Vagina (tissue), 2 donors: ENCODE results near the gene KCNE3. TPM values are rescaled to one million over a fixed set of nuclear protein-coding genes. Genes with fewer than 3 reads are reported as not detected.

Experiments
- DNase-seq, 2 donors: peaks; one replicate each; pipeline ENCODE4 v3.0.0-alpha.2; 2017; ENCODE audit errors: extremely low spot score in 2 of 2
- H3K27ac ChIP-seq: fragments of 200-600 bp; sonication (generic); one replicate; pipeline ENCODE4 v1.5.1; 2019
- H3K27me3 ChIP-seq: fragments of 200-600 bp; sonication (generic); one replicate; pipeline ENCODE4 v1.5.1; 2019
- H3K36me3 ChIP-seq, 2 donors: fragments of 200-600 bp; sonication (generic); one replicate each; pipeline ENCODE4 v1.5.1; 2017 to 2019
- H3K4me1 ChIP-seq: fragments of 200-600 bp; sonication (generic); one replicate; pipeline ENCODE4 v1.5.1; 2019
- H3K4me3 ChIP-seq, 2 donors: fragments of 200-600 bp; sonication (generic); 1 replicate in 1 of 2; 2 replicates in 1 of 2; pipeline ENCODE4 v1.5.1; 2016 to 2019
- H3K9me3 ChIP-seq: fragments of 200-600 bp; sonication (generic); one replicate; pipeline ENCODE4 v1.5.1; 2019
- POLR2A ChIP-seq, 2 donors: fragments of 450-650 bp; IDR thresholded peaks; one replicate each; pipeline ENCODE4 v1.6.1; 2017; ENCODE audit warnings: antibody characterized with exemption in 2 of 2, mild to moderate bottlenecking in 2 of 2, moderate library complexity in 2 of 2
- POLR2AphosphoS5 ChIP-seq, 2 donors: sonication (generic); formaldehyde crosslinking; IDR thresholded peaks; one replicate each; pipeline ENCODE4 v1.9.0; 2017; ENCODE audit warnings: antibody characterized with exemption in 2 of 2, mild to moderate bottlenecking in 2 of 2, low read depth in 1 of 2; ENCODE audit not compliant: insufficient read depth in 1 of 2
- intact Hi-C: fragments of 100-400 bp; cut with DNase I; formaldehyde crosslinking; loops from one replicate; pipeline ENCODE4 v1.15.1; 2023
- total RNA-seq: library from RNA; depleted of rRNA; stranded (reverse); fragments of >200 nt; gene quantifications from one replicate; pipeline ENCODE4 v1.2.3, GENCODE V29; 2016
- TF ChIP-seq, protein P1 (sequence below), 3 experiments: fragments of 450-650 bp in 2 of 3; fragments of 200-600 bp in 1 of 3; sonication (generic) in 1 of 3; IDR thresholded peaks; one replicate each; pipeline ENCODE4 v1.5.1; 2017 to 2019; ENCODE audit warnings: antibody characterized with exemption in 3 of 3, mild to moderate bottlenecking in 2 of 3, moderate library complexity in 2 of 3

Gene KCNE3
- total RNA-seq, 1 donor from 2014 or later, result 5.2 TPM

DNA sequence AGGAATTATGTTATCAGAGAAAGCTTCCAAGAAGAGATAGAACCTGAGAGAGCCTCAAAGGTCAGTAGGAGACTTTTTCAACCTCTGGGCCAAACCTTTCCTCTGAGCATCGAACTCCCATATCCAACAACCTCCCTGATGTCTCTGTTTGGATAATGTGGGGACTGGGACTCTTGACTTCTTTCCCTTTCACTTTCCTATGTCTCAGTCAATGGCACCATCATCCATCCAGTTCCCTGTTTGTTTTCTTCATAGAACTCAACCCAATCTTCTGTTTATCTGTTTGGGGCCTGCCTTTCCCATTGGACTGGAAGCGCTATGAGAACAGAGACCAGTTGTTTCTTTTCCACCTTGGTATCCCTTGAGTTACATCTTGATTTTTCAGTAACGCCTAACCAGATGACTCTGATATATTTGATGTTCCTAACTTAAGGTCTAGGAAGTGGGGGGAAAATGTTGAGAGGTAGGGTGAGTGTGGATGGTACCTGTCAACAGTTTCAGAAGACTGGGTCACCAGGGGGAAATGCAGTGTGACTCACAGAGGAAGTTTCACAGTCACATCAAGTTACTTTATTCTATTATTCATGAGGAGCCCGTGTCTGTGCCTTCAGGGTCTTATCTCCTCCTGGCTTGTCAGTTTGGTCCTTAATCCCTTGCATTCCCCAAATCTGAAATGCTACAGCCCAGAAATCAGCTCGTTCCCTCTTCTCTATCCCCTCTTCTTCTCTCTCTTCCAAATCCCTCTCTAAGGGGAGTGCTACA is 4.5 kb upstream of the KCNE3 start:
- DNase-seq, result peak; percentile 7 to 42

DNA sequence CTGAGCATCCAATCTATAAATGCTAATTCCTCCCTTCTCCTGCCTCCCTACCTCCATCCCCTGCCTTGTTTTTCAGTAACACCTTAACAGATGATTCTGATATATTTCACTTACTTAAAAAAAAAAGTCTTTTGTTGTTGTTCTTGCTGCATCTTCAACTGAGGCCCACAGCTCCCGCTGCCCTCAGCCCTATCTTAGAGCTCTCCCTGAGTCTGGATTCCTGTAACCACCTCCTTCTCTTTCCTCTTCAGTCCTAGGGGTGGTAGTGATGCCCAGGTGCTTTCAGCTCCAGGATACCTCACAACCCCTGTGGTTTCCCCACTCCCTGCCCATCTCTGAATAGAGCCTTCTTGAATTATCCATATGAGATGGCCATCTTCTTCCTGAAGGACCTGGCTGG is 3.7 kb upstream of the KCNE3 start:
- Histone ChIP-seq H3K27me3 (no peaks in the 10 kb centered on the region), H3K9me3 (no peaks in the 10 kb centered on the region), H3K4me3 (no peak overlapping the region), H3K27ac (no peak overlapping the region), H3K36me3 (no peaks in the 10 kb centered on the region), H3K4me1 (peaks cover 23% of the 10 kb centered on the region)
- intact Hi-C loops, result no loop called here
- TF ChIP-seq POLR2AphosphoS5 (IDR thresholded peaks at IDR 0.05; ENCODE audit: insufficient read depth in 1 of 2, low read depth in 1 of 2) (no peak), POLR2A (IDR thresholded peaks at IDR 0.05) (no peak)
- TF ChIP-seq, protein P1, sequence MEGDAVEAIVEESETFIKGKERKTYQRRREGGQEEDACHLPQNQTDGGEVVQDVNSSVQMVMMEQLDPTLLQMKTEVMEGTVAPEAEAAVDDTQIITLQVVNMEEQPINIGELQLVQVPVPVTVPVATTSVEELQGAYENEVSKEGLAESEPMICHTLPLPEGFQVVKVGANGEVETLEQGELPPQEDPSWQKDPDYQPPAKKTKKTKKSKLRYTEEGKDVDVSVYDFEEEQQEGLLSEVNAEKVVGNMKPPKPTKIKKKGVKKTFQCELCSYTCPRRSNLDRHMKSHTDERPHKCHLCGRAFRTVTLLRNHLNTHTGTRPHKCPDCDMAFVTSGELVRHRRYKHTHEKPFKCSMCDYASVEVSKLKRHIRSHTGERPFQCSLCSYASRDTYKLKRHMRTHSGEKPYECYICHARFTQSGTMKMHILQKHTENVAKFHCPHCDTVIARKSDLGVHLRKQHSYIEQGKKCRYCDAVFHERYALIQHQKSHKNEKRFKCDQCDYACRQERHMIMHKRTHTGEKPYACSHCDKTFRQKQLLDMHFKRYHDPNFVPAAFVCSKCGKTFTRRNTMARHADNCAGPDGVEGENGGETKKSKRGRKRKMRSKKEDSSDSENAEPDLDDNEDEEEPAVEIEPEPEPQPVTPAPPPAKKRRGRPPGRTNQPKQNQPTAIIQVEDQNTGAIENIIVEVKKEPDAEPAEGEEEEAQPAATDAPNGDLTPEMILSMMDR (IDR thresholded peaks at IDR 0.05), result no peak
- peak in 1 of 2 donors; percentile 56 for DNase-seq

More for the DNA sequence above, 4.5 kb upstream of the KCNE3 start:
- no peak overlapping the region for H3K27ac ChIP-seq
- H3K36me3 ChIP-seq, result no peaks in the 10 kb centered on the region
- H3K27me3 ChIP-seq, result no peaks in the 10 kb centered on the region
- peaks cover 15% of the 10 kb centered on the region for H3K4me1 ChIP-seq
- no peak overlapping the region for H3K4me3 ChIP-seq
- H3K9me3 ChIP-seq, result no peaks in the 10 kb centered on the region
- intact Hi-C loops, result no loop called here
- TF ChIP-seq, protein P1 (IDR thresholded peaks at IDR 0.05), result no peak
- TF ChIP-seq POLR2A (IDR thresholded peaks at IDR 0.05) (no peak), POLR2AphosphoS5 (IDR thresholded peaks at IDR 0.05; ENCODE audit: insufficient read depth in 1 of 2, low read depth in 1 of 2) (no peak)

DNA sequence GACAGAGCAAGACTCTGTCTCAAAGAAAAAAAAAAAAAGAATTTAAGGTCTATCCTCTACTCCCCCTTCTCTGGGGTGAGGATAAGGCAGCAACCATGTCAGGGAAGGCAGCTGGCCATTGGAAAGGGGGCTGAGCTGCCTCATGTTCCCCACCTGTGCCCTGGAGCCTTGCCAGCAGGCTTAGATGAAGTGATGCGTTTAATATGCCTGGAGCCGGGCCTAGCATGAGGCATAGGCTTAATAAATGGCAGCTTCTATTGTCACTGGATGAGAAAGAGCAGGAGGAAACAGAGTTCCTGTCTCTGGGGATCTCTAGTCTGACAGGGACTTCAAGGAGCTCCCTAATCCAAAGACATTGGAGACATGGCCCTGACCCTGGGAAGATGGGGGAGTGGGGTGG is 3.2 kb upstream of the KCNE3 start:
- DNase-seq, result peak in 1 of 2 donors; percentile 47
- intact Hi-C loops, result no loop called here

DNA sequence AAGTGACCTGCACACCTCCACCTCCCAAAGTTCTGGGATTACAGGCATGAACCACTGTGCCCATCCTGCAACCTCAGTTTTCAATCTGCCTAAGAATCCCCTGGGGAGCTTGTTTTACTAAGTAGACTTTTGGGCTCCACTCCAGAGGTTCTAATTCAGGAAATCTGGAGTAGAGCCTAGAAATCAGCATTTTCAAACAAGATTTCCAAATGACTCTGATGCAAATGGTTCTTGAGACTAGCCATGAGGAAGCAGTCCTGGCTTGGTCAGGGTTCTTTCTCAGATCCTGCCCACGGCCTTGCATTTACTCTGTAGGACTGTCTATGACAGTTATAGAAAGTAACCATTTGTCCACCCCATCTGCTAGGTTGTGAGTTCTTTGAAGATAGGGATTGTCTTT is 1.6 kb upstream of the KCNE3 start:
- peak in 1 of 2 donors; percentile 67 for DNase-seq
- Histone ChIP-seq H3K4me1 (peaks cover 36% of the 10 kb centered on the region), H3K4me3 (no peak overlapping the region), H3K9me3 (no peaks in the 10 kb centered on the region), H3K36me3 (no peaks in the 10 kb centered on the region), H3K27me3 (no peaks in the 10 kb centered on the region), H3K27ac (no peak overlapping the region)
- TF ChIP-seq POLR2A (IDR thresholded peaks at IDR 0.05), result no peak
- TF ChIP-seq, protein P1 (IDR thresholded peaks at IDR 0.05), result no peak
- no peak for TF ChIP-seq POLR2AphosphoS5 (IDR thresholded peaks at IDR 0.05; ENCODE audit: insufficient read depth in 1 of 2, low read depth in 1 of 2)
- intact Hi-C loops, result no loop called here

More for the DNA sequence above, 3.2 kb upstream of the KCNE3 start:
- no peak overlapping the region for H3K4me3 ChIP-seq
- H3K9me3 ChIP-seq, result no peaks in the 10 kb centered on the region
- H3K27me3 ChIP-seq, result no peaks in the 10 kb centered on the region
- TF ChIP-seq, protein P1 (IDR thresholded peaks at IDR 0.05), result no peak
- no peak for TF ChIP-seq POLR2AphosphoS5 (IDR thresholded peaks at IDR 0.05; ENCODE audit: insufficient read depth in 1 of 2, low read depth in 1 of 2)
- no peak for TF ChIP-seq POLR2A (IDR thresholded peaks at IDR 0.05)
- no peaks in the 10 kb centered on the region for H3K36me3 ChIP-seq
- no peak overlapping the region for H3K27ac ChIP-seq
- H3K4me1 ChIP-seq, result peaks cover 28% of the 10 kb centered on the region

DNA sequence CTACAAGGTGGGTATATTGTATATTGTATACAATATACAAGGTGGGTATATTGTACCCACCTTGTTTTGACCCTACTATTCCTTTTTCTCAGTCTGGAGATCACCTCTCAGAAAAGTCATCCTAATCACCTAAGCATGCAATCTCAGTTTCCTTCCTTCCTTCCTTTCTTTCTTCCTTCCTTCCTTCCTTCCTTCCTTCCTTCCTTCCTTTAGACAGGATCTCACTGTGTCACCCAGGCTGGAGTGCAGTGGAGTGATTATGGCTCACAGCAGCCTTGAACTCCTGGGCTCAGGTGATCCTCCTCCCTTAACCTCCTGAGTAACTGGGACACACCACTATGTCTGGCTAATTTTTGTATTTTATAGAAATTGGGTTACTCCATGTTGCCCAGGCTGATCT is 1.2 kb upstream of the KCNE3 start:
- TF ChIP-seq POLR2AphosphoS5 (IDR thresholded peaks at IDR 0.05; ENCODE audit: insufficient read depth in 1 of 2, low read depth in 1 of 2) (no peak), POLR2A (IDR thresholded peaks at IDR 0.05) (no peak)
- TF ChIP-seq, protein P1 (IDR thresholded peaks at IDR 0.05), result no peak
- Histone ChIP-seq H3K4me3 (no peak overlapping the region), H3K36me3 (no peaks in the 10 kb centered on the region), H3K9me3 (no peaks in the 10 kb centered on the region), H3K4me1 (peaks cover 36% of the 10 kb centered on the region), H3K27ac (no peak overlapping the region), H3K27me3 (no peaks in the 10 kb centered on the region)
- intact Hi-C loops, result no loop called here
- DNase-seq, result no peak
